ENCODE measurements around the gene BATF2. TPM values are rescaled to one million over a fixed set of nuclear protein-coding genes. Genes with fewer than 3 reads are reported as not detected.

BATF2 gene
- total and polyA plus RNA-seq, 10 of the 15 experiments (the other 5 are each of a cell fraction or from before 2014, with no cell fraction given): 0.18 to 1.1 (median 0.38) TPM; not detected in 1

DNA sequence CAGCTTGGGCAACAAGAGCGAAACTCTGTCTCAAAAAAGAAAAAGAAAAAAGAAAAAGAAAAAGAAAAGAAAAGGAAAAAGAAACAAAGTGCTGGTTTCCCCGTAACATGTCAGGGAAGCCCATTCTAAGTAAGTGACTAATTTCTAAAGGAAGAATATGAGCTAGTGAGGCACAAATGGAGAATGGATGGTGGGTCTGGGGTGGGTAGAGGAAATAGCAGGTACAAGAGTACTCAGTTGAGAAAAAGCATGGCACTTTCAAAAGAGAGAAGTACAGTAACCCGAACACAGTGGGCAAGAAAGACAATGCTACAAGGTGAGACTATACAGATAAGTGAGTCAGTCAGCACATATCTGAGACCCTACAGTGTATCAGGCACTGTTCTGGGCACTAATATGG lies 29.4 kb downstream of the BATF2 start:
- POLR2A ChIA-PET: interaction anchor here (0.6 kb wide), 1 partner anchor 17 kb away, joined by 3 read pairs; no protein-coding TSS in a partner anchor
- H4K20me1 ChIP-seq (ENCODE audit: control insufficient read depth, insufficient read depth): no peaks in the 10 kb centered on the region
- H3K4me3 ChIP-seq: no peak overlapping the region
- H2AFZ ChIP-seq (ENCODE audit: control insufficient read depth, low read depth, low read length): no peak overlapping the region
- intact Hi-C loops (cut with micrococcal nuclease; ENCODE audit: unreplicated experiment): no loop called here
- H3K27me3 ChIP-seq (replicated peaks in 1 of 2; ENCODE audit: control insufficient read depth in 2 of 2, insufficient read depth in 2 of 2, low read length in 1 of 2): no peaks in the 10 kb centered on the region
- FAIRE-seq: no peak
- CTCF ChIA-PET: interaction anchor here (1.0 kb wide), 1 partner anchor 46 kb away, joined by 3 read pairs; the partner anchor contains the start of gene ARL2
- no peak for DNase-seq (ENCODE audit: low read depth, low spot score)
- in situ Hi-C loops (cut with MboI): no loop called here
- no peak overlapping the region for H3K4me2 ChIP-seq (ENCODE audit: control insufficient read depth, insufficient read depth)
- H3K9me3 ChIP-seq (replicated peaks; ENCODE audit: control insufficient read depth, insufficient read depth, low read length): no peaks in the 10 kb centered on the region; the same call in 2 of the 3 replicates
- SMC1A ChIA-PET (ENCODE audit: uncharacterized antibody, unreplicated experiment): interaction anchor here (1.0 to 1.2 kb wide), 3 partner anchors 13 to 182 kb away, joined by 3 read pairs; no protein-coding TSS in a partner anchor
- peaks cover 4% of the 10 kb centered on the region; the same call in 1 of the 2 replicates for H3K4me1 ChIP-seq (ENCODE audit: control insufficient read depth, insufficient read depth, low read length)
- ATAC-seq: no peak
- no peak overlapping the region for H3K9ac ChIP-seq (ENCODE audit: control insufficient read depth, insufficient read depth, low read length)
- H3K79me2 ChIP-seq (ENCODE audit: control insufficient read depth, insufficient read depth, low read length): no peaks in the 10 kb centered on the region
- RAD21 ChIA-PET (ENCODE audit: unreplicated experiment): no interaction called here
- no TSS peak for BruUV-seq (replicated peaks)
- H3K27ac ChIP-seq (ENCODE audit: control insufficient read depth, insufficient read depth): no peak overlapping the region
- 14% methylated on average over 3 of the region's 3 CpGs for WGBS (ENCODE audit: insufficient coverage, insufficient replicate concordance, low lambda C conversion rate, missing lambda C conversion rate)
- H3K36me3 ChIP-seq (ENCODE audit: control insufficient read depth in 2 of 2, insufficient read depth in 2 of 2, low read length in 1 of 2): no peaks in the 10 kb centered on the region
- TF ChIP-seq MYC (IDR thresholded peaks at IDR 0.05; ENCODE audit: insufficient read depth, insufficient read length, insufficient replicate concordance, low read length, severe bottlenecking) (no peak), SIX5 (IDR thresholded peaks at IDR 0.05; ENCODE audit: low read depth, low read length, severe bottlenecking) (no peak)

DNA sequence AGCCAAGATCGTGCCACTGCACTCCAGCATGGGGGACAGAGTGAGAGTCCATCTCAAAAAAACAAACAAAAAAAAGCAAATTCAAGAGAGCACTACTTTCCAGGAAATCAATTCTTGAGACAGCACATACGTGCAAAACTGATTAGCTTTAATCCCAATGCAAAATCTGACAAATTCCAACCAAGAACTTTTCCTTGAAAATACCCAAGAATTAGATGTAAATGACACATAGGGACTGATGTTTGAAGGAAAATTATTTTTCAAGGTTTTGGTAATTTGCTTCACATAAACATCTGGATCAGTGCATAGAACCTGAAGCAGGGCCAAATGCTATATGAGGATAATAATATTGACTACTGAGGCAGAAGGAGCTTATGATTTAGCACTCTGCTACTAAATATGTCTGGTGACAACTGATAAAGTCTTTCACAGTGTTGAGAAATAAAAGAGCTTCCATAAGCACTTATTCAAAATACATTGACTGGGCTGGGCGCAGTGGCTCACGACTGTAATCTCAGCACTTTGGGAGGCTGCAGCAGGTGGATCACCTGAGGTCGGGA lies 33.6 kb downstream of the BATF2 start:
- TF ChIP-seq BHLHE40 (IDR thresholded peaks at IDR 0.05; ENCODE audit: borderline replicate concordance in 1 of 2, low read depth in 2 of 2, low read length in 1 of 2) (no peak), BRCA1 (IDR thresholded peaks at IDR 0.05; ENCODE audit: low read depth, low read length) (no peak), JUNB (IDR thresholded peaks at IDR 0.05) (no peak), CBX5 (IDR thresholded peaks at IDR 0.05; ENCODE audit: low read depth) (no peak), DPF2 (IDR thresholded peaks at IDR 0.05) (no peak)
- TF ChIP-seq, protein P1, sequence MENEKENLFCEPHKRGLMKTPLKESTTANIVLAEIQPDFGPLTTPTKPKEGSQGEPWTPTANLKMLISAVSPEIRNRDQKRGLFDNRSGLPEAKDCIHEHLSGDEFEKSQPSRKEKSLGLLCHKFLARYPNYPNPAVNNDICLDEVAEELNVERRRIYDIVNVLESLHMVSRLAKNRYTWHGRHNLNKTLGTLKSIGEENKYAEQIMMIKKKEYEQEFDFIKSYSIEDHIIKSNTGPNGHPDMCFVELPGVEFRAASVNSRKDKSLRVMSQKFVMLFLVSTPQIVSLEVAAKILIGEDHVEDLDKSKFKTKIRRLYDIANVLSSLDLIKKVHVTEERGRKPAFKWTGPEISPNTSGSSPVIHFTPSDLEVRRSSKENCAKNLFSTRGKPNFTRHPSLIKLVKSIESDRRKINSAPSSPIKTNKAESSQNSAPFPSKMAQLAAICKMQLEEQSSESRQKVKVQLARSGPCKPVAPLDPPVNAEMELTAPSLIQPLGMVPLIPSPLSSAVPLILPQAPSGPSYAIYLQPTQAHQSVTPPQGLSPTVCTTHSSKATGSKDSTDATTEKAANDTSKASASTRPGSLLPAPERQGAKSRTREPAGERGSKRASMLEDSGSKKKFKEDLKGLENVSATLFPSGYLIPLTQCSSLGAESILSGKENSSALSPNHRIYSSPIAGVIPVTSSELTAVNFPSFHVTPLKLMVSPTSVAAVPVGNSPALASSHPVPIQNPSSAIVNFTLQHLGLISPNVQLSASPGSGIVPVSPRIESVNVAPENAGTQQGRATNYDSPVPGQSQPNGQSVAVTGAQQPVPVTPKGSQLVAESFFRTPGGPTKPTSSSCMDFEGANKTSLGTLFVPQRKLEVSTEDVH (IDR thresholded peaks at IDR 0.05; ENCODE audit: low read depth, partially characterized antibody): no peak
- H2AFZ ChIP-seq (ENCODE audit: control insufficient read depth, low read depth, low read length): no peak overlapping the region
- no TSS peak for BruUV-seq (replicated peaks)
- H3K27ac ChIP-seq (ENCODE audit: control insufficient read depth, insufficient read depth): no peak overlapping the region
- POLR2A ChIA-PET: interaction anchor here (0.6 to 1.2 kb wide), 2 partner anchors 14 to 569 kb away, joined by 3 read pairs; no protein-coding TSS in a partner anchor
- no peaks in the 10 kb centered on the region for H3K36me3 ChIP-seq (ENCODE audit: control insufficient read depth in 2 of 2, insufficient read depth in 2 of 2, low read length in 1 of 2)
- H3K79me2 ChIP-seq (ENCODE audit: control insufficient read depth, insufficient read depth, low read length): no peaks in the 10 kb centered on the region
- H3K4me3 ChIP-seq: no peak overlapping the region
- H3K4me2 ChIP-seq (ENCODE audit: control insufficient read depth, insufficient read depth): no peak overlapping the region
- DNase-seq (ENCODE audit: low read depth, low spot score) (no peak), FAIRE-seq (no peak), ATAC-seq (no peak)
- SMC1A ChIA-PET (ENCODE audit: uncharacterized antibody, unreplicated experiment): no interaction called here
- no peaks in the 10 kb centered on the region for H3K4me1 ChIP-seq (ENCODE audit: control insufficient read depth, insufficient read depth, low read length)
- H3K9ac ChIP-seq (ENCODE audit: control insufficient read depth, insufficient read depth, low read length): no peak overlapping the region
- no peaks in the 10 kb centered on the region for H3K9me3 ChIP-seq (replicated peaks; ENCODE audit: control insufficient read depth, insufficient read depth, low read length)
- RAD21 ChIA-PET (ENCODE audit: unreplicated experiment): no interaction called here
- intact Hi-C loops (cut with micrococcal nuclease; ENCODE audit: unreplicated experiment) (no loop called here), in situ Hi-C loops (cut with MboI) (no loop called here)
- CTCF ChIA-PET: interaction anchor here (0.5 to 0.7 kb wide), 2 partner anchors 118 to 187 kb away, joined by 3 read pairs; no protein-coding TSS in a partner anchor
- H3K27me3 ChIP-seq (replicated peaks in 1 of 2; ENCODE audit: control insufficient read depth in 2 of 2, insufficient read depth in 2 of 2, low read length in 1 of 2): no peaks in the 10 kb centered on the region
- H4K20me1 ChIP-seq (ENCODE audit: control insufficient read depth, insufficient read depth): no peaks in the 10 kb centered on the region
- 38% methylated on average over 5 of the region's 5 CpGs for WGBS (ENCODE audit: insufficient coverage, insufficient replicate concordance, low lambda C conversion rate, missing lambda C conversion rate)
